Esophagus squamous epithelium (tissue), 4 donors: Measurements from ENCODE around the gene RRP15.

Experiments
- CTCF ChIP-seq, 6 experiments: fragments of 450-650 bp in 4 of 6; fragments of 200-600 bp in 2 of 6; sonication (generic) in 2 of 6; IDR thresholded peaks; one replicate each; pipeline ENCODE4 v1.5.1; 2016 to 2019; ENCODE audit warnings: antibody characterized with exemption in 6 of 6, mild to moderate bottlenecking in 4 of 6, moderate library complexity in 4 of 6
- POLR2A ChIP-seq, 4 donors: fragments of 450-650 bp; IDR thresholded peaks; one replicate each; pipeline ENCODE4 v1.6.1; 2017; ENCODE audit warnings: antibody characterized with exemption in 4 of 4, mild to moderate bottlenecking in 4 of 4, moderate library complexity in 3 of 4

GRCh38 chr1:218355278-218355677 is 70.2 kb downstream of the RRP15 start:
- TF ChIP-seq POLR2A (IDR thresholded peaks at IDR 0.05) (no peak), CTCF (IDR thresholded peaks at IDR 0.05) (no peak)
